SK-N-SH (cell line): ENCODE measurements around the gene P3H3. TPM values are rescaled to one million over a fixed set of nuclear protein-coding genes. Genes with fewer than 3 reads are reported as not detected.

Source experiments
- CTCF ChIA-PET: fragments of 300-600, 350-600 bp; formaldehyde crosslinking; extraction: SDS; loops from one replicate; lab custom pipeline; 2021; lab: Yijun Ruan, JAX
- POLR2A ChIA-PET: fragments of 350-600 bp; sonication (Branson Sonifier 250); formaldehyde crosslinking; extraction: SDS; loops from one replicate; lab custom pipeline; 2020; ENCODE audit warnings: antibody characterized with exemption, inconsistent platforms; lab: Yijun Ruan, JAX
- DNase-seq: peaks from one replicate; pipeline ENCODE4 v3.0.0; 2012
- H2AFZ ChIP-seq: fragments of 200-600 bp; sonication (generic); 2 replicates; pipeline ENCODE4 v1.8.1; 2016; ENCODE audit warnings: antibody characterized with exemption, mild to moderate bottlenecking, low read depth
- H3F3A ChIP-seq: fragments of 200-600 bp; sonication (generic); replicated peaks from 2 replicates; pipeline ENCODE3; 2016; ENCODE audit warnings: antibody characterized with exemption, mild to moderate bottlenecking; ENCODE audit not compliant: insufficient read depth
- H3K27ac ChIP-seq, 2 experiments: fragments of 200-500 bp in 1 of 2; fragments of 200-600 bp in 1 of 2; sonication (Bioruptor generic) in 1 of 2; sonication (generic), shearing (Covaris generic) in 1 of 2; 2 replicates each; pipeline versions ENCODE4 v1.5.1 to v1.6.1; 2014 to 2016; ENCODE audit warnings: low read depth in 2 of 2, inconsistent platforms in 1 of 2, low read length in 1 of 2, mild to moderate bottlenecking in 1 of 2, mixed read lengths in 1 of 2
- H3K27me3 ChIP-seq: fragments of 200-600 bp; sonication (generic), shearing (Covaris generic); 2 replicates; pipeline ENCODE4 v1.6.1; 2016; ENCODE audit warnings: mixed run types; ENCODE audit not compliant: insufficient read depth
- H3K36me3 ChIP-seq, 2 experiments: fragments of 200-500 bp in 1 of 2; fragments of 200-600 bp in 1 of 2; sonication (Bioruptor generic) in 1 of 2; sonication (generic) in 1 of 2; replicated peaks in 1 of 2; 2 replicates each; pipeline versions ENCODE3 to v1.5.1; 2014 to 2016; ENCODE audit warnings: low read length in 1 of 2, mild to moderate bottlenecking in 1 of 2; ENCODE audit not compliant: insufficient read depth in 2 of 2, control insufficient read depth in 1 of 2
- H3K4me1 ChIP-seq, 2 experiments: fragments of 200-500 bp in 1 of 2; fragments of 200-600 bp in 1 of 2; sonication (Bioruptor generic) in 1 of 2; sonication (generic), shearing (Covaris generic) in 1 of 2; 2 replicates each; pipeline versions ENCODE4 v1.5.1 to v1.6.1; 2014 to 2016; ENCODE audit warnings: low read depth in 1 of 2, low read length in 1 of 2, mixed run types in 1 of 2; ENCODE audit not compliant: insufficient read depth in 2 of 2, control insufficient read depth in 1 of 2
- H3K4me2 ChIP-seq: fragments of 200-600 bp; sonication (generic), shearing (Covaris generic); 2 replicates; pipeline ENCODE4 v1.6.1; 2017; ENCODE audit warnings: mixed run types
- H3K4me3 ChIP-seq, 2 experiments: fragments of 200-500 bp in 1 of 2; fragments of 200-600 bp in 1 of 2; sonication (Bioruptor generic) in 1 of 2; sonication (generic), shearing (Covaris generic) in 1 of 2; 2 replicates each; pipeline versions ENCODE4 v1.5.1 to v1.8.1; 2014 to 2016; ENCODE audit warnings: low read depth in 2 of 2, inconsistent platforms in 1 of 2, low read length in 1 of 2, mild to moderate bottlenecking in 1 of 2, mixed read lengths in 1 of 2, moderate library complexity in 1 of 2
- H3K79me2 ChIP-seq: fragments of 200-600 bp; sonication (generic); 2 replicates; pipeline ENCODE4 v1.8.1; 2017; ENCODE audit warnings: mild to moderate bottlenecking; ENCODE audit not compliant: insufficient read depth
- H3K9ac ChIP-seq: fragments of 200-600 bp; sonication (generic); 2 replicates; pipeline ENCODE4 v1.6.1; 2017; ENCODE audit warnings: mixed run types
- H3K9me2 ChIP-seq: fragments of 200-600 bp; sonication (generic); 2 replicates; pipeline ENCODE4 v1.6.1; 2017; ENCODE audit warnings: mixed run types
- H3K9me3 ChIP-seq: fragments of 200-600 bp; sonication (generic); 2 replicates; pipeline ENCODE4 v1.6.1; 2017; ENCODE audit warnings: mixed run types, mild to moderate bottlenecking, moderate library complexity
- H4K20me1 ChIP-seq: fragments of 200-600 bp; sonication (generic); 2 replicates; pipeline ENCODE4 v1.6.1; 2017; ENCODE audit warnings: mild to moderate bottlenecking, mixed run types; ENCODE audit not compliant: insufficient read depth
- CHD2 ChIP-seq: fragments of 150-350 bp; IDR thresholded peaks from 2 replicates; pipeline ENCODE4 v1.6.1; 2018; ENCODE audit warnings: low read length; ENCODE audit not compliant: partially characterized antibody
- ELF1 ChIP-seq: IDR thresholded peaks from 2 replicates; pipeline ENCODE4 v1.4.0; 2012
- FOXM1 ChIP-seq: IDR thresholded peaks from 2 replicates; pipeline ENCODE4 v1.4.0; 2012; ENCODE audit warnings: low read depth, mild to moderate bottlenecking
- GABPA ChIP-seq: IDR thresholded peaks from 2 replicates; pipeline ENCODE4 v1.4.0; 2012; ENCODE audit warnings: low read depth, mild to moderate bottlenecking
- IRF3 ChIP-seq: fragments of 150-350 bp; IDR thresholded peaks from 2 replicates; pipeline ENCODE4 v1.6.1; 2016; ENCODE audit warnings: mild to moderate bottlenecking, low read depth, low read length
- JUND ChIP-seq: IDR thresholded peaks from 2 replicates; pipeline ENCODE4 v1.4.0; 2012
- MAX ChIP-seq: IDR thresholded peaks from 2 replicates; pipeline ENCODE4 v1.4.0; 2012; ENCODE audit warnings: low read depth
- NFIC ChIP-seq: IDR thresholded peaks from 2 replicates; pipeline ENCODE4 v1.4.0; 2012; ENCODE audit warnings: borderline replicate concordance
- NRF1 ChIP-seq: IDR thresholded peaks from 2 replicates; pipeline ENCODE4 v1.6.1; 2012; ENCODE audit warnings: low read depth, mild to moderate bottlenecking, low read length
- POLR2AphosphoS5 ChIP-seq: IDR thresholded peaks from 2 replicates; pipeline ENCODE4 v1.6.1; 2012; ENCODE audit warnings: low read depth, low read length
- RCOR1 ChIP-seq: fragments of 150-350 bp; IDR thresholded peaks from 2 replicates; pipeline ENCODE4 v1.6.1; 2017; ENCODE audit warnings: antibody characterized with exemption, low read length
- RXRA ChIP-seq: IDR thresholded peaks from 2 replicates; pipeline ENCODE4 v1.4.0; 2012; ENCODE audit warnings: low read depth, mild to moderate bottlenecking, borderline replicate concordance
- SMC3 ChIP-seq: IDR thresholded peaks from 2 replicates; pipeline ENCODE4 v1.6.1; 2012; ENCODE audit warnings: low read depth, low read length, improper control_type of control experiment
- ZBTB33 ChIP-seq: IDR thresholded peaks from 2 replicates; pipeline ENCODE4 v1.4.0; 2012; ENCODE audit warnings: low read depth, borderline replicate concordance
- WGBS: methylation state at CpG from one replicate; pipeline ENCODE4 v1.1.6; 2017; ENCODE audit warnings: low lambda C conversion rate; 5-methylcytosine and 5-hydroxymethylcytosine counted together
- polyA plus RNA-seq, 3 experiments: library from polyadenylated mRNA; depleted of rRNA; stranded (reverse); fragments of >200 nt; gene quantifications; 2 replicates each; pipeline ENCODE4 v1.2.3, GENCODE V29; 2012
- TF ChIP-seq, protein P1 (sequence below): IDR thresholded peaks from 2 replicates; pipeline ENCODE4; 2012
- TF ChIP-seq, protein P2 (sequence below): IDR thresholded peaks from 2 replicates; pipeline ENCODE4 v1.4.0; 2012; ENCODE audit warnings: low read depth, borderline replicate concordance

The P3H3 gene
- polyA plus RNA-seq, 1 of the 3 experiments (the other 2 are of a cell fraction), result 74.6 TPM

DNA sequence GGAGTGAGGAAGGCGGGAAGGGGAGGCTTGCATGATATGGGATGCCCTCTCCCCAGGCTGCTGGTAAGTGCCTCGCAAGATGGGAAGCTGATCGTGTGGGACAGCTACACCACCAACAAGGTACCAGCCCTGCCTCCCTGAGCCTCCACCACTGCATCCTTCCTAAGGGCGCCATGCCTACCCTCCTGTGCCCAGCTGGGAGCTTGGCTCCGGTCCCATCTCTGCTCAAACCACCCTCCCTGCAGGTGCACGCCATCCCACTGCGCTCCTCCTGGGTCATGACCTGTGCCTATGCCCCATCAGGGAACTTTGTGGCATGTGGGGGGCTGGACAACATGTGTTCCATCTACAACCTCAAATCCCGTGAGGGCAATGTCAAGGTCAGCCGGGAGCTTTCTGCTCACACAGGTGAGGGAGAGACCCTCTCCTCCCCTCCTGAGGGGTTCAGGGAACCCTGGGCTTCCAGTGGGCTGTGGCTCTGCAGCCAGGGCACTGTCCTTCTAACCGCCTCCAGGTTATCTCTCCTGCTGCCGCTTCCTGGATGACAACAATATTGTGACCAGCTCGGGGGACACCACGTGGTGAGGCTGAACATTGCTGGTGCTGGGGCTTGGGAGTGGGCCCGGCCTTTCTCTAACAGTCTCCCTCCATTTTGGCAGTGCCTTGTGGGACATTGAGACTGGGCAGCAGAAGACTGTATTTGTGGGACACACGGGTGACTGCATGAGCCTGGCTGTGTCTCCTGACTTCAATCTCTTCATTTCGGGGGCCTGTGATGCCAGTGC lies 15.1 kb downstream of the P3H3 start:
- WGBS, result 87% methylated on average over 11 of the region's 16 CpGs
- H3K4me1 ChIP-seq, result no peaks in the 10 kb centered on the region
- H3K79me2 ChIP-seq, result peaks cover 10% of the 10 kb centered on the region; the same call in 1 of the 2 replicates
- TF ChIP-seq ELF1, result no peak
- TF ChIP-seq, protein P1, sequence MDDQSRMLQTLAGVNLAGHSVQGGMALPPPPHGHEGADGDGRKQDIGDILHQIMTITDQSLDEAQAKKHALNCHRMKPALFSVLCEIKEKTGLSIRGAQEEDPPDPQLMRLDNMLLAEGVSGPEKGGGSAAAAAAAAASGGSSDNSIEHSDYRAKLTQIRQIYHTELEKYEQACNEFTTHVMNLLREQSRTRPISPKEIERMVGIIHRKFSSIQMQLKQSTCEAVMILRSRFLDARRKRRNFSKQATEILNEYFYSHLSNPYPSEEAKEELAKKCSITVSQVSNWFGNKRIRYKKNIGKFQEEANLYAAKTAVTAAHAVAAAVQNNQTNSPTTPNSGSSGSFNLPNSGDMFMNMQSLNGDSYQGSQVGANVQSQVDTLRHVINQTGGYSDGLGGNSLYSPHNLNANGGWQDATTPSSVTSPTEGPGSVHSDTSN, result no peak
- TF ChIP-seq CHD2, result no peak
- TF ChIP-seq GABPA, result no peak
- no peak for TF ChIP-seq RXRA
- no peak for TF ChIP-seq NRF1
- TF ChIP-seq IRF3, result no peak
- TF ChIP-seq JUND, result no peak
- TF ChIP-seq RCOR1, result no peak
- no peak for TF ChIP-seq FOXM1
- no peak for TF ChIP-seq NFIC
- no peak for TF ChIP-seq POLR2AphosphoS5
- TF ChIP-seq MAX, result no peak
- no peak for TF ChIP-seq ZBTB33
- TF ChIP-seq SMC3, result no peak
- TF ChIP-seq, protein P2, sequence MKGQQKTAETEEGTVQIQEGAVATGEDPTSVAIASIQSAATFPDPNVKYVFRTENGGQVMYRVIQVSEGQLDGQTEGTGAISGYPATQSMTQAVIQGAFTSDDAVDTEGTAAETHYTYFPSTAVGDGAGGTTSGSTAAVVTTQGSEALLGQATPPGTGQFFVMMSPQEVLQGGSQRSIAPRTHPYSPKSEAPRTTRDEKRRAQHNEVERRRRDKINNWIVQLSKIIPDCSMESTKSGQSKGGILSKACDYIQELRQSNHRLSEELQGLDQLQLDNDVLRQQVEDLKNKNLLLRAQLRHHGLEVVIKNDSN, result no peak
- TF ChIP-seq, all 33 proteins: peak for 0
- Histone ChIP-seq H3K27ac (no peak overlapping the region), H3K9me2 (no peaks in the 10 kb centered on the region), H2AFZ (no peak overlapping the region), H3K4me2 (no peak overlapping the region), H3K9ac (no peak overlapping the region), H3K9me3 (no peaks in the 10 kb centered on the region), H3F3A (peaks cover 11% of the 10 kb centered on the region), H3K27me3 (no peaks in the 10 kb centered on the region), H4K20me1 (no peaks in the 10 kb centered on the region), H3K36me3 (peaks cover 30 to 61% of the 10 kb centered on the region in 2 experiments), H3K4me3 (no peak overlapping the region)
- CTCF ChIA-PET, result interaction anchor here (1.3 to 19.4 kb wide), 7 partner anchors 13 to 90 kb away, joined by 3 to 225 read pairs (median 7); partner anchors contain the start of genes MLF2, P3H3, SPSB2 and TPI1
- POLR2A ChIA-PET, result interaction anchor here (0.7 to 4.2 kb wide), 2 partner anchors 9 to 48 kb away, joined by 3 to 22 read pairs; partner anchors contain the start of genes CDCA3 and USP5
- DNase-seq, result peak; percentile 53
